Hindlimb muscle (tissue), 1 donor: Measurements from ENCODE around the gene TMEM235. TPM values are rescaled to one million over a fixed set of nuclear protein-coding genes. Genes with fewer than 3 reads are reported as not detected.

Experiments
- DNase-seq: peaks from one replicate; pipeline ENCODE4 v3.0.0-alpha.2; 2013
- polyA plus RNA-seq: library from polyadenylated mRNA; unstranded; fragments of 120-200 nt; gene quantifications from one replicate; pipeline ENCODE4 v1.2.1, GENCODE V29; 2013; ENCODE audit not compliant: insufficient read length

TMEM235 gene
- polyA plus RNA-seq, 1 donor = not detected

GRCh38 chr17:78255029-78255656 is 23.7 kb downstream of the TMEM235 start:
- DNase-seq = no peak

- no peak for DNase-seq
Measured at GRCh38 chr17:78255953-78256706, 24.7 kb downstream of the TMEM235 start.

DNA sequence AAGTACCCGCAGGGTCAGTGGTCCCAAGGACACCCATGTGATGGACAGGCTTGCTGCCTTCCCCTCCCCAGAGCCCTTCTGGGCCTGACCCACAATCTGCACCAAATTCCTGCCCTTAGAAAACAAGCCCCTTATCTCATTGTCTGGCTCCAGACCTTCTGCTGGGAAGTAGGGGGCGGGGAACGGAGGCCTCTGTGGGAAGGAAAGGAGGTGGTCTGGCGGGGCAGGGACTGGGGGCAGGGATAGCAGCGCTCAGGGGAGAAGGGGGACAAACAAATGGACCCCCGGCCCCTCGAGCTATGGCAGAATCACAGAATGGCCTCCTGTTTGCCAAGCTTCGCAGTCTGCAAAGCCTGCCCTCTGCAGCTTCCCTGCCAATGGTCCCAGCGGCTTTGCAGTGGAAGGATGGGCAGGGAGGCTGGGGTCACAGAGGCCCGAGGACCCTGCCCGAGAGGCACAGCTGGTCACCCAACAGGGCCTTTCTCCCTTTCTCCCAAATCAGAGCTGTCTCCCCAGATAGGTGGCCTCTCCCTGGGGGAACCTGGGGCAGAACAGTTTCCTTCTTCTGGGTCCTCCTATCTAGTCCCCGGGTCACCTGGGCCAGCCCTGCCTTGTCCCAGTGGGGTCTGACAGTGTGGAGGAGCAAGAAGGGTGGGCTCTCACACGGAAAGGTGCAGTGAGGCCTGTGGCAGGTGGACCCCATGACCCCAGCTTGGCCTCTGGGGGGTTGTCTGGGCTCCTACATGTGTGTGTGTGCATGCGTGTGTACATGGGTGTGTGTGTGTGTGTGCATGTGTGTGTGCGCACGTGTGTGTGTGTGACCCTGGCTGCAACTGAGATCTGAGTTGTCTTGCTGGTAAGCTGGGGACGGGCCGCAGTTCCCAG is 25.5 kb downstream of the TMEM235 start:
- no peak for DNase-seq

DNA sequence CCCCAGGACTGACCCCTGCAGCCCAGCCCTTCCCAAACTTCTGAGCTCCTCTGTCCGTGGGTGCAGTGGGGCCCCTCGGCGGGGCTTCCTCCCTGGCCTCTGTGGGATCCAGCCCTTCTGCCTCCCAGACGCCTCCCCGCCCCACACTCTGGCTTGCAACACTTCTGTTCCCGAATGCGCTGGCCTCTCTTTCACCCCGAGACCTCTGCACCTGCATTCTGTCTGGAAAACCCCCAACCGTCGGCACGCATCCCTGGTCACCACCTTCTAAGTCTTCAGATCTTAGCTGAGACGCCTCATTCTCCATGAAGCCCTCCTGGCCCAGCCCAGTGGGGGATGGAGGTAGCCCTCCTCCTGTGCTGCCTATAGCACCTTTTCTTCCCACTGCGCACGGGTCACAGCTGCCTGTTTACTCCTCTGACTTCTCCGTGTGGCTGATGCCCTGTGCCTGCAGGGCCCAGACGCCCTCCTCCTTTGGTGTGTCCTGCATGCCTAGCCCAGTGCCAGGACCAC is 26.4 kb downstream of the TMEM235 start:
- no peak for DNase-seq

- no peak for DNase-seq
Measured at GRCh38 chr17:78258323-78259191, 27.1 kb downstream of the TMEM235 start.

GRCh38 chr17:78259192-78259554 is 27.7 kb downstream of the TMEM235 start:
- DNase-seq = no peak

- no peak for DNase-seq
Measured at GRCh38 chr17:78263063-78263735, 31.8 kb downstream of the TMEM235 start.

- DNase-seq = no peak
Measured at GRCh38 chr17:78263736-78264340, 32.4 kb downstream of the TMEM235 start.

DNA sequence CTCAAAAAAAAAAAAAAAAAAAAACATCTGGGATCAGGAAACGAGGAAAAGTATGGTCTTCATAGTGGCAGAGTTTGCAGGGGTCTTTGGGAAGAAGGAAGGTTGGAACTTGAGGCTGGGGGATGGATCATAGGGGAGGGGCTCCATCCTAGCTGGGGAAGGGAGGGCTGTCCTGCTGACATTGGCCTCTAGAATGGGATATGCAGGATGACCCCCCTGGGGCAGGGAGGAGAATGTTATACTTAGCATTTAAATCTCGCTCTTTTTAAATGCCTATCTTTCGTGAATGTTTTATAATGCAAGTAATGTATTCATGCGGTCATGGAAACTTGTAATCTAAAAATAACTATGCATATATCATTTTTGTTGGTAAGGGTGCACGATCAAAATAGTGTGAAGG is 33.2 kb downstream of the TMEM235 start:
- DNase-seq = no peak

DNA sequence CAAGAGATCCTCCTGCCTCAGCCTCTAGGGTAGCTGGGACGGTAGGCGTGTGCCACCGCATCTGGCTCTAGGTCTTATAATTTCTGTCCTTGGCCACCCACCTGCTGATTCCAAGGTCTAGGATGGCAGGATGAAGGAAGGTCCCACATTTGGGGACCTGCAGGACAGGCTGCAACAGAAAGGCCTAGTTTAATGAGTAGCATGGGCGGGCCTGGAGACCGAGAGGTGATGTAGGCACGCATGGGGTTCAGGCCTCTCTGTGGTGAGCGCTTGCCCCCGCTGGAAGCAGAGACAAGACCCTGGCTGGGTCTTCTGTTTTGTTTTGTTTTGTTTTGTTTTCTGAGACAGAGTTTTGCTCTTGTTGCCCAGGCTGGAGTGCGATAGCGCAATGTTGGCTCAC is 33.7 kb downstream of the TMEM235 start:
- DNase-seq = no peak

GRCh38 chr17:78266231-78266631 is 34.8 kb downstream of the TMEM235 start:
- no peak for DNase-seq

- DNase-seq = no peak
Measured at GRCh38 chr17:78266771-78267170, 35.3 kb downstream of the TMEM235 start.

DNA sequence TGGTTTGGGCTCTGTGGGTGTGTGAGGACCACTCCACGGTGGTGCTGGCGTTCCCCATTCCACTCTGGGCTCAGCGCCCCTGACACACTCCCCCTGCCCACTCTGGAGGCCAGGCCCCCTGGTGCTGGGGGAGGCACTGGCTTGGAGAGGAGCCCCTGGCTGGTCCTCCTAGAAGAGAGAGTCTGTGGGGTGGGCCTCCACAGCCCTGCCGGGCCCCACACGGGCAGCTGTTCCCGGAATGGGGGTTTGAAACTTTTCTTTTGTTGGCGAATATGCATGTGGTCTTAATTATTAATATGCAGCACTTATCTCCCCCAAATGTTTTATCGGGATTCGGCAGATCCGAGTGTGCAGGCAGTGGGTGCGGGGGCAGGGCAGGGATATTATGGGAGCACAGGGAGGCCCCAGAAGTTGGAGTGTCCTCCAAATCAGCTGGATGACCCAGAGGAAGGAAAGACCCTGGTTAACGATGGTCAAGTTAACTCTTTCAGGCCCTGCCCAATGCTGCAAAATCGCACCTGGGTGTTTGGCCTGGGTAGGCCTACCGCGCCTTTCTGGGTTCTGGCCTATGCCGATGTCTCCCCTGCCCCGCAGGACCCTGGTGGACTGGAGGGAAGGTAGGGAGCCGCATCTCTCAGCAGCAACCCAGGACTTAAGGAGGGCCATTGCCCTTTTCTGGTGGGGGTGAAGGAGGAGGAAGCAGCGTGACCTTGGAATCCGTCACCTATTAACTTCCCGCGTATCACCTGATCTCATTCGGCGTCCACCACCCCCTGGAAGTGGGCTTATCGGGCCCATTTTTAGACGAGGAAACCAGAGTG is 36.0 kb downstream of the TMEM235 start:
- no peak for DNase-seq

GRCh38 chr17:78268191-78268874 is 36.9 kb downstream of the TMEM235 start:
- no peak for DNase-seq

DNA sequence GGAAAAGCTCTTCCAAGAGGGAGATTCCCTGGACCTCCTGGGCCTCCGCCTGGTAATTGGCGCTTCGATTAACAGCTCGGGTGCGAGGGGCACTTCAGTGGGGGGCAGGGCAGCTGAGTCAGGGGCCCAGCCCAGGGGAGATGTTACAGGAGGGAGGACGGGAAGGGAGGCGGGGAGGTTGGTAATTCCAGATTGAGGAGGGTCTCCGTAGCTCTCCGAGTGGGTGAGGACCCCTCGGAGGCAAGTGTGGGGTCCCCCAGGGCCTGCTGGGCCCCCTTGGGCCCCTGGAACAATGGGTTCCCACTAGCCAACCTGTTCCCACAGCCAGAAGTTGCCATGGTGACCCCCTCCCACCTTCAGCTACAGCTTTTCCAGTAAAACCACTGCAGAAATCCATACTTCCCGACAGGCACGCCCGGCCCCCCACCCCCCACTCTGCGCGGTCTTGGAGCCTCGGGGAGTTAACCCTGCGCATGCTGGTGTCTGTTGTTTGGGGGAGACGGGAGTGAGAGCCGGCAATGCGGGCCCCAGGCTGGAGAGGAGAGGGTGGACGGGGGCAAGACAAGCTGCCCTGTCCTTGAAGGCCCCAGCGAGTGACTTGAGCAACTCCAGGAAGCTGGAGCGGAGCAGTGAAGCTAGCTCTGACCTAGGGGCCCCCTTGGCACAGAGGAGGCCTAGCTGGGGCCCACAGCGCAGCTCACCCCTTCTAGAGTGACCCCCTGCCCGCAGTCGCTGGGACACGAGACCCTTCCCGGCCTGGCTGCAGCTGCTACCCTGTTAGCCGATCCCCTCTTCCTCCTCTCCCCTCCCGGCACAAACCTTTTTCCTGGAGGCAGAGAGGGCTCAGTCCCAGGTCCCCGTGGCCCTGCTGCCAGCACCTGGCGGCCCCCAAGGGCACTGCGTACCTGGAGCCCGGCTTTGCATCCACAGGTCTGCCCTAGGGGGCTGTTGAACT is 37.8 kb downstream of the TMEM235 start:
- no peak for DNase-seq

GRCh38 chr17:78269955-78270381 is 38.5 kb downstream of the TMEM235 start:
- no peak for DNase-seq

- DNase-seq = no peak
Measured at GRCh38 chr17:78271419-78272170, 40.2 kb downstream of the TMEM235 start.
